Large intestine (tissue), 3 donors: ENCODE data around the gene LCN12. TPM values are rescaled to one million over a fixed set of nuclear protein-coding genes. Genes with fewer than 3 reads are reported as not detected.

Source experiments
- DNase-seq, 2 donors: peaks; one replicate each; pipeline versions ENCODE4 v3.0.0 to v3.0.0-alpha.2; 2013
- H3K27ac ChIP-seq: one replicate; pipeline ENCODE4 v1.5.1; 2013; ENCODE audit warnings: low read length
- H3K27me3 ChIP-seq: 2 replicates; pipeline ENCODE4 v1.6.1; 2013; ENCODE audit warnings: low read length; ENCODE audit not compliant: control insufficient read depth, insufficient read depth
- H3K36me3 ChIP-seq: 2 replicates; pipeline ENCODE4 v1.6.1; 2013; ENCODE audit warnings: low read length; ENCODE audit not compliant: control insufficient read depth, insufficient read depth
- H3K4me1 ChIP-seq: one replicate; pipeline ENCODE4 v1.6.1; 2013; ENCODE audit warnings: low read length; ENCODE audit not compliant: control insufficient read depth, insufficient read depth
- H3K4me3 ChIP-seq: one replicate; pipeline ENCODE4 v1.5.1; 2013; ENCODE audit warnings: low read length
- H3K9me3 ChIP-seq: one replicate; pipeline ENCODE4 v1.6.1; 2013; ENCODE audit warnings: mild to moderate bottlenecking, low read depth, low read length, moderate library complexity; ENCODE audit not compliant: control insufficient read depth
- WGBS: methylation state at CpG from one replicate; pipeline ENCODE4 v1.1.5; 2013; ENCODE audit warnings: low lambda C conversion rate; ENCODE audit not compliant: insufficient coverage; 5-methylcytosine and 5-hydroxymethylcytosine counted together
- polyA plus RNA-seq: library from polyadenylated mRNA; unstranded; fragments of 120-200 nt; gene quantifications from one replicate; pipeline ENCODE4 v1.2.1, GENCODE V29; 2013

Gene LCN12
- polyA plus RNA-seq, 1 donor = 121 TPM

GRCh38 chr9:136916330-136917184 lies 35.5 kb upstream of the LCN12 start:
- Histone ChIP-seq H3K4me3 (no peak overlapping the region), H3K27ac (no peak overlapping the region), H3K4me1 (no peaks in the 10 kb centered on the region), H3K9me3 (no peaks in the 10 kb centered on the region), H3K36me3 (peaks cover 63% of the 10 kb centered on the region), H3K27me3 (no peaks in the 10 kb centered on the region)
- no CpG with 5 or more reads among the region's 32 CpGs for WGBS
- DNase-seq = peak in 1 of 2 donors; percentile 24

GRCh38 chr9:136917902-136918301 lies 34.2 kb upstream of the LCN12 start:
- Histone ChIP-seq H3K4me3 (no peak overlapping the region), H3K4me1 (no peaks in the 10 kb centered on the region), H3K27ac (no peak overlapping the region), H3K27me3 (no peaks in the 10 kb centered on the region), H3K9me3 (no peaks in the 10 kb centered on the region), H3K36me3 (peaks cover 69% of the 10 kb centered on the region)
- no peak for DNase-seq
- no CpG with 5 or more reads among the region's 11 CpGs for WGBS

GRCh38 chr9:136920069-136920468 lies 32.0 kb upstream of the LCN12 start:
- no peak for DNase-seq
- Histone ChIP-seq H3K27ac (no peak overlapping the region), H3K9me3 (no peaks in the 10 kb centered on the region), H3K4me1 (no peaks in the 10 kb centered on the region), H3K4me3 (no peak overlapping the region), H3K27me3 (no peaks in the 10 kb centered on the region), H3K36me3 (peaks cover 73% of the 10 kb centered on the region)
- 100% methylated on average over 3 of the region's 15 CpGs for WGBS

- no peaks in the 10 kb centered on the region for H3K27me3 ChIP-seq
- no peak for DNase-seq
- H3K9me3 ChIP-seq = no peaks in the 10 kb centered on the region
- no CpG with 5 or more reads among the region's 14 CpGs for WGBS
- H3K36me3 ChIP-seq = peaks cover 73% of the 10 kb centered on the region
- H3K27ac ChIP-seq = no peak overlapping the region
- H3K4me1 ChIP-seq = no peaks in the 10 kb centered on the region
- no peak overlapping the region for H3K4me3 ChIP-seq
Observed at GRCh38 chr9:136920734-136921231, 31.3 kb upstream of the LCN12 start.

GRCh38 chr9:136921307-136921706 lies 30.8 kb upstream of the LCN12 start:
- no peak overlapping the region for H3K4me3 ChIP-seq
- WGBS = no CpG with 5 or more reads among the region's 11 CpGs
- H3K27ac ChIP-seq = no peak overlapping the region
- no peaks in the 10 kb centered on the region for H3K27me3 ChIP-seq
- H3K9me3 ChIP-seq = no peaks in the 10 kb centered on the region
- no peak for DNase-seq
- H3K4me1 ChIP-seq = no peaks in the 10 kb centered on the region
- peaks cover 73% of the 10 kb centered on the region for H3K36me3 ChIP-seq

GRCh38 chr9:136921718-136922117 lies 30.4 kb upstream of the LCN12 start:
- Histone ChIP-seq H3K4me1 (no peaks in the 10 kb centered on the region), H3K27ac (no peak overlapping the region), H3K4me3 (no peak overlapping the region), H3K27me3 (no peaks in the 10 kb centered on the region), H3K36me3 (peaks cover 73% of the 10 kb centered on the region), H3K9me3 (no peaks in the 10 kb centered on the region)
- no CpG with 5 or more reads among the region's 10 CpGs for WGBS
- no peak for DNase-seq

- Histone ChIP-seq H3K4me1 (no peaks in the 10 kb centered on the region), H3K27me3 (no peaks in the 10 kb centered on the region), H3K9me3 (no peaks in the 10 kb centered on the region), H3K4me3 (no peak overlapping the region), H3K27ac (no peak overlapping the region), H3K36me3 (peaks cover 73% of the 10 kb centered on the region)
- no CpG with 5 or more reads among the region's 19 CpGs for WGBS
- DNase-seq = no peak
Observed at GRCh38 chr9:136922540-136922939, 29.5 kb upstream of the LCN12 start.

- H3K9me3 ChIP-seq = no peaks in the 10 kb centered on the region
- H3K27ac ChIP-seq = no peak overlapping the region
- no CpG with 5 or more reads among the region's 19 CpGs for WGBS
- DNase-seq = no peak
- peaks cover 70% of the 10 kb centered on the region for H3K36me3 ChIP-seq
- H3K27me3 ChIP-seq = no peaks in the 10 kb centered on the region
- H3K4me1 ChIP-seq = no peaks in the 10 kb centered on the region
- no peak overlapping the region for H3K4me3 ChIP-seq
Observed at GRCh38 chr9:136923881-136924280, 28.2 kb upstream of the LCN12 start.

- peaks cover 61% of the 10 kb centered on the region for H3K36me3 ChIP-seq
- no CpG with 5 or more reads among the region's 33 CpGs for WGBS
Observed at GRCh38 chr9:136925414-136926153, 26.5 kb upstream of the LCN12 start.

GRCh38 chr9:136926154-136926704 lies 25.8 kb upstream of the LCN12 start:
- Histone ChIP-seq H3K4me3 (no peak overlapping the region), H3K36me3 (peaks cover 54% of the 10 kb centered on the region), H3K9me3 (no peaks in the 10 kb centered on the region), H3K27ac (no peak overlapping the region), H3K4me1 (no peaks in the 10 kb centered on the region), H3K27me3 (no peaks in the 10 kb centered on the region)
- no peak for DNase-seq
- WGBS = no CpG with 5 or more reads among the region's 9 CpGs

More at GRCh38 chr9:136925414-136926153, 26.5 kb upstream of the LCN12 start:
- Histone ChIP-seq H3K27me3 (no peaks in the 10 kb centered on the region), H3K4me3 (no peak overlapping the region), H3K4me1 (no peaks in the 10 kb centered on the region), H3K9me3 (no peaks in the 10 kb centered on the region), H3K27ac (no peak overlapping the region)
- DNase-seq = no peak
